Thymus (tissue), 11 donors: ENCODE results near the gene PBXIP1. TPM values are rescaled to one million over a fixed set of nuclear protein-coding genes. Genes with fewer than 3 reads are reported as not detected.

Experiments
- DNase-seq, 9 donors: peaks; one replicate each; pipeline ENCODE4 v3.0.0-alpha.2; 2013; ENCODE audit warnings: low spot score in 9 of 9, low read depth in 6 of 9, missing footprints in 1 of 9
- H3K27ac ChIP-seq, 2 donors: one replicate each; pipeline ENCODE4 v1.5.1; 2013; ENCODE audit warnings: control low read depth in 1 of 2, low read depth in 1 of 2, low read length in 1 of 2, mild to moderate bottlenecking in 1 of 2, moderate library complexity in 1 of 2
- H3K27me3 ChIP-seq, 2 donors: one replicate each; pipeline ENCODE4 v1.5.1; 2013; ENCODE audit warnings: low read length in 1 of 2; ENCODE audit not compliant: control insufficient read depth in 2 of 2, insufficient read depth in 1 of 2
- H3K36me3 ChIP-seq, 2 donors: one replicate each; pipeline ENCODE4 v1.5.1; 2013; ENCODE audit warnings: low read length in 1 of 2, mild to moderate bottlenecking in 1 of 2, moderate library complexity in 1 of 2; ENCODE audit not compliant: control insufficient read depth in 2 of 2, insufficient read depth in 2 of 2
- H3K4me1 ChIP-seq, 2 donors: one replicate each; pipeline ENCODE4 v1.5.1; 2013; ENCODE audit warnings: low read length in 2 of 2; ENCODE audit not compliant: control insufficient read depth in 2 of 2, insufficient read depth in 2 of 2
- H3K4me3 ChIP-seq, 2 donors: one replicate each; pipeline ENCODE4 v1.5.1; 2013; ENCODE audit warnings: low read length in 2 of 2, control low read depth in 1 of 2, mild to moderate bottlenecking in 1 of 2
- H3K9me3 ChIP-seq, 2 donors: one replicate each; pipeline ENCODE4 v1.5.1; 2013; ENCODE audit warnings: low read length in 1 of 2, mild to moderate bottlenecking in 1 of 2; ENCODE audit not compliant: control insufficient read depth in 2 of 2, insufficient read depth in 1 of 2
- whole genome bisulfite sequencing: extraction: QIAGEN DNeasy Blood & Tissue Kit; methylation state at CpG from one replicate; pipeline ENCODE4 v1.1.7; 2013; 5-methylcytosine and 5-hydroxymethylcytosine counted together
- polyA plus RNA-seq: library from polyadenylated mRNA; stranded (reverse); fragments of 200-250 nt; gene quantifications from one replicate; pipeline ENCODE4 v1.2.3, GENCODE V29; 2013
- total RNA-seq: library from RNA; stranded (reverse); fragments of 120-200 nt; gene quantifications from one replicate; pipeline ENCODE4 v1.2.4, GENCODE V29; 2013
- donor health status: healthy.

The PBXIP1 gene
- total and polyA plus RNA-seq, 2 donors, result 91.5 to 104 TPM

GRCh38 chr1:154974808-154975408 lies 19.0 kb upstream of the PBXIP1 start:
- DNase-seq, result peak; percentile 93 to 98 (median 97)
- peaks cover 0 to 3% of the 10 kb centered on the region in 2 donors for H3K9me3 ChIP-seq
- WGBS, result under 1% methylated on average over 30 of the region's 30 CpGs
- peak overlapping the region; percentile 72 to 80 for H3K4me3 ChIP-seq
- H3K27me3 ChIP-seq, result no peaks in the 10 kb centered on the region
- peaks cover 18 to 46% of the 10 kb centered on the region in 2 donors for H3K4me1 ChIP-seq
- H3K27ac ChIP-seq, result peak overlapping the region; percentile 91 to 93
- H3K36me3 ChIP-seq, result peaks cover 4 to 22% of the 10 kb centered on the region in 2 donors

GRCh38 chr1:154974102-154974807 lies 18.4 kb upstream of the PBXIP1 start, which contains the start of gene CKS1B:
Gene CKS1B (plus strand): TSS chr1:154974681. CDS start chr1:154974746, 65 bp downstream.
- Histone ChIP-seq H3K27ac (peak within 1 kb of the TSS; percentile 93 to 97), H3K27me3 (no peaks in the 10 kb centered on the region), H3K4me1 (peaks cover 18 to 46% of the 10 kb centered on the region in 2 donors), H3K4me3 (peak within 1 kb of the TSS; percentile 72 to 80), H3K9me3 (peaks cover 0 to 3% of the 10 kb centered on the region in 2 donors), H3K36me3 (peaks cover 8 to 17% of the 10 kb centered on the region in 2 donors)
- under 1% methylated on average over 47 of the region's 47 CpGs for WGBS
- DNase-seq, result peak; percentile 94 to 100 (median 99)

GRCh38 chr1:154973344-154974101 lies 17.6 kb upstream of the PBXIP1 start:
- 10% methylated on average over 37 of the region's 37 CpGs for WGBS
- DNase-seq, result peak in 8 of 9 donors; percentile 60 to 89 (median 74)
- H3K27me3 ChIP-seq, result no peaks in the 10 kb centered on the region
- H3K4me3 ChIP-seq, result peak overlapping the region; percentile 72 to 80
- peaks cover 0 to 3% of the 10 kb centered on the region in 2 donors for H3K9me3 ChIP-seq
- H3K27ac ChIP-seq, result peak overlapping the region; percentile 93 to 97
- H3K4me1 ChIP-seq, result peaks cover 18 to 46% of the 10 kb centered on the region in 2 donors
- peaks cover 13% of the 10 kb centered on the region in 2 donors for H3K36me3 ChIP-seq

GRCh38 chr1:154972517-154973343 lies 16.8 kb upstream of the PBXIP1 start:
- Histone ChIP-seq H3K27me3 (no peaks in the 10 kb centered on the region), H3K4me1 (peaks cover 18 to 46% of the 10 kb centered on the region in 2 donors), H3K4me3 (no peak overlapping the region), H3K27ac (peak overlapping the region; percentile 85 to 93), H3K36me3 (peaks cover 12 to 18% of the 10 kb centered on the region in 2 donors), H3K9me3 (peaks cover 0 to 3% of the 10 kb centered on the region in 2 donors)
- DNase-seq, result no peak
- 78% methylated on average over 18 of the region's 18 CpGs for WGBS

GRCh38 chr1:154972213-154972516 lies 16.3 kb upstream of the PBXIP1 start:
- Histone ChIP-seq H3K36me3 (peaks cover 13 to 24% of the 10 kb centered on the region in 2 donors), H3K4me3 (no peak overlapping the region), H3K27ac (peak overlapping the region; percentile 85 to 93), H3K4me1 (peaks cover 18 to 46% of the 10 kb centered on the region in 2 donors), H3K9me3 (peaks cover 0 to 3% of the 10 kb centered on the region in 2 donors), H3K27me3 (no peaks in the 10 kb centered on the region)
- no peak for DNase-seq
- 93% methylated on average over 3 of the region's 3 CpGs for WGBS

GRCh38 chr1:154971341-154971998 lies 15.6 kb upstream of the PBXIP1 start:
- Histone ChIP-seq H3K27ac (peak overlapping the region; percentile 70 to 87), H3K9me3 (peaks cover 0 to 3% of the 10 kb centered on the region in 2 donors), H3K27me3 (no peaks in the 10 kb centered on the region), H3K4me1 (peaks cover 18 to 45% of the 10 kb centered on the region in 2 donors), H3K36me3 (peaks cover 19 to 28% of the 10 kb centered on the region in 2 donors), H3K4me3 (no peak overlapping the region)
- 90% methylated on average over 10 of the region's 10 CpGs for WGBS
- no peak for DNase-seq

- Histone ChIP-seq H3K9me3 (peaks cover 0 to 3% of the 10 kb centered on the region in 2 donors), H3K27ac (peak within 1 kb of the TSS; percentile 70 to 87), H3K36me3 (peaks cover 26 to 35% of the 10 kb centered on the region in 2 donors), H3K27me3 (no peaks in the 10 kb centered on the region), H3K4me1 (peaks cover 15 to 38% of the 10 kb centered on the region in 2 donors), H3K4me3 (peak within 1 kb of the TSS in 1 of 2 donors; percentile 4)
- DNase-seq, result no peak
- 67% methylated on average over 15 of the region's 15 CpGs for WGBS
Measured at GRCh38 chr1:154970631-154971340, 14.9 kb upstream of the PBXIP1 start, which contains the start of gene SHC1. Gene SHC1 (minus strand): TSS chr1:154970747. CDS start chr1:154970526, 221 bp downstream.
